DOHH2 (cell line): Measurements from ENCODE around the gene CDK16.

Source experiments
- H3F3A ChIP-seq: fragments of 200-600 bp; sonication (generic), shearing (Covaris generic); 2 replicates; pipeline ENCODE4 v1.6.0; 2016; ENCODE audit warnings: antibody characterized with exemption, mild to moderate bottlenecking; ENCODE audit not compliant: control insufficient read depth, insufficient read depth
- H3K27ac ChIP-seq: fragments of 200-600 bp; sonication (generic); 2 replicates; pipeline ENCODE4 v1.5.1; 2014; ENCODE audit warnings: low read depth, mild to moderate bottlenecking, low read length, moderate library complexity
- H3K27me3 ChIP-seq: fragments of 200-600 bp; sonication (generic); 2 replicates; pipeline ENCODE4 v1.6.1; 2014; ENCODE audit warnings: mild to moderate bottlenecking, low read length, mixed read lengths; ENCODE audit not compliant: control insufficient read depth
- H3K36me3 ChIP-seq: fragments of 200-600 bp; sonication (generic); 2 replicates; pipeline ENCODE4 v1.6.1; 2014; ENCODE audit warnings: mild to moderate bottlenecking, low read length, moderate library complexity, mixed read lengths; ENCODE audit not compliant: control insufficient read depth
- H3K4me1 ChIP-seq: fragments of 200-600 bp; sonication (generic); 2 replicates; pipeline ENCODE4 v1.6.1; 2014; ENCODE audit warnings: mild to moderate bottlenecking, low read length, mixed read lengths; ENCODE audit not compliant: control insufficient read depth
- H3K4me2 ChIP-seq: fragments of 200-600 bp; sonication (generic); 2 replicates; pipeline ENCODE4 v1.6.0; 2014; ENCODE audit warnings: mild to moderate bottlenecking, low read length, moderate library complexity
- H3K4me3 ChIP-seq: fragments of 200-600 bp; sonication (generic); 2 replicates; pipeline ENCODE4 v1.5.1; 2014; ENCODE audit warnings: mild to moderate bottlenecking, low read length, mixed read lengths
- H3K79me2 ChIP-seq: fragments of 200-600 bp; sonication (generic); 2 replicates; pipeline ENCODE4 v1.6.1; 2014; ENCODE audit warnings: mild to moderate bottlenecking, low read length, mixed read lengths; ENCODE audit not compliant: control insufficient read depth
- H3K9me2 ChIP-seq: fragments of 200-600 bp; sonication (generic); replicated peaks from 2 replicates; pipeline ENCODE4 v1.6.1; 2014; ENCODE audit warnings: mild to moderate bottlenecking, low read length, mixed read lengths; ENCODE audit not compliant: control insufficient read depth
- H3K9me3 ChIP-seq: fragments of 200-600 bp; sonication (generic); 2 replicates; pipeline ENCODE4 v1.6.1; 2014; ENCODE audit warnings: antibody characterized with exemption, low read length, mixed read lengths; ENCODE audit not compliant: control insufficient read depth, insufficient read depth
- H4K20me1 ChIP-seq: fragments of 200-600 bp; sonication (generic); 2 replicates; pipeline ENCODE4 v1.6.0; 2014; ENCODE audit warnings: low read depth, mild to moderate bottlenecking, antibody characterized with exemption, low read length, moderate library complexity; ENCODE audit not compliant: control insufficient read depth, insufficient read depth
- EZH2phosphoT487 ChIP-seq: fragments of 200-600 bp; sonication (generic); IDR thresholded peaks from 2 replicates; pipeline ENCODE4 v1.6.1; 2017; ENCODE audit warnings: borderline replicate concordance, mild to moderate bottlenecking, antibody characterized with exemption, low read length, moderate library complexity, mixed read lengths
- TF ChIP-seq, protein P1 (sequence below): fragments of 200-600 bp; sonication (generic); IDR thresholded peaks from one replicate; pipeline ENCODE4 v1.5.1; 2014; ENCODE audit warnings: antibody characterized with exemption, mild to moderate bottlenecking, low read depth, low read length; ENCODE audit not compliant: poor library complexity, severe bottlenecking

Gene CDK16

GRCh38 chrX:47216393-47216925, 2.0 kb upstream of the CDK16 start:
- Histone ChIP-seq H4K20me1 (peaks cover 14% of the 10 kb centered on the region), H3K79me2 (peaks cover 29% of the 10 kb centered on the region), H3K27me3 (no peaks in the 10 kb centered on the region), H3K4me2 (peak overlapping the region; percentile 81), H3K27ac (peak overlapping the region; percentile 73), H3F3A (peaks cover 8% of the 10 kb centered on the region), H3K4me3 (peak overlapping the region; percentile 66; the same call in 1 of the 2 replicates), H3K9me2 (no peaks in the 10 kb centered on the region), H3K9me3 (no peaks in the 10 kb centered on the region), H3K4me1 (peaks cover 29% of the 10 kb centered on the region), H3K36me3 (peaks cover 69% of the 10 kb centered on the region)
- TF ChIP-seq, protein P1, sequence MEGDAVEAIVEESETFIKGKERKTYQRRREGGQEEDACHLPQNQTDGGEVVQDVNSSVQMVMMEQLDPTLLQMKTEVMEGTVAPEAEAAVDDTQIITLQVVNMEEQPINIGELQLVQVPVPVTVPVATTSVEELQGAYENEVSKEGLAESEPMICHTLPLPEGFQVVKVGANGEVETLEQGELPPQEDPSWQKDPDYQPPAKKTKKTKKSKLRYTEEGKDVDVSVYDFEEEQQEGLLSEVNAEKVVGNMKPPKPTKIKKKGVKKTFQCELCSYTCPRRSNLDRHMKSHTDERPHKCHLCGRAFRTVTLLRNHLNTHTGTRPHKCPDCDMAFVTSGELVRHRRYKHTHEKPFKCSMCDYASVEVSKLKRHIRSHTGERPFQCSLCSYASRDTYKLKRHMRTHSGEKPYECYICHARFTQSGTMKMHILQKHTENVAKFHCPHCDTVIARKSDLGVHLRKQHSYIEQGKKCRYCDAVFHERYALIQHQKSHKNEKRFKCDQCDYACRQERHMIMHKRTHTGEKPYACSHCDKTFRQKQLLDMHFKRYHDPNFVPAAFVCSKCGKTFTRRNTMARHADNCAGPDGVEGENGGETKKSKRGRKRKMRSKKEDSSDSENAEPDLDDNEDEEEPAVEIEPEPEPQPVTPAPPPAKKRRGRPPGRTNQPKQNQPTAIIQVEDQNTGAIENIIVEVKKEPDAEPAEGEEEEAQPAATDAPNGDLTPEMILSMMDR = no peak
- no peak for TF ChIP-seq EZH2phosphoT487

- H3K27me3 ChIP-seq = no peaks in the 10 kb centered on the region
- H3K9me3 ChIP-seq = no peaks in the 10 kb centered on the region
- H4K20me1 ChIP-seq = peaks cover 14% of the 10 kb centered on the region
- no peak for TF ChIP-seq EZH2phosphoT487
- TF ChIP-seq, protein P1 = no peak
- H3K79me2 ChIP-seq = peaks cover 38% of the 10 kb centered on the region
- peak overlapping the region; percentile 66 for H3K4me3 ChIP-seq
- H3K36me3 ChIP-seq = peaks cover 68% of the 10 kb centered on the region
- H3F3A ChIP-seq = peaks cover 8% of the 10 kb centered on the region
- no peaks in the 10 kb centered on the region for H3K9me2 ChIP-seq
- H3K4me1 ChIP-seq = peaks cover 29% of the 10 kb centered on the region
- H3K4me2 ChIP-seq = peak overlapping the region; percentile 81
- H3K27ac ChIP-seq = peak overlapping the region; percentile 73
Observed at GRCh38 chrX:47217121-47217851, 1.2 kb upstream of the CDK16 start.

GRCh38 chrX:47217852-47218279, 615 bp upstream of the CDK16 start:
- peak overlapping the region; percentile 79 for H3K27ac ChIP-seq
- peaks cover 65% of the 10 kb centered on the region for H3K36me3 ChIP-seq
- H3K9me3 ChIP-seq = no peaks in the 10 kb centered on the region
- TF ChIP-seq, protein P1 = no peak
- no peak for TF ChIP-seq EZH2phosphoT487
- H3K4me3 ChIP-seq = peak overlapping the region; percentile 91
- no peaks in the 10 kb centered on the region for H3K9me2 ChIP-seq
- H3K4me1 ChIP-seq = peaks cover 29% of the 10 kb centered on the region
- no peaks in the 10 kb centered on the region for H3K27me3 ChIP-seq
- H4K20me1 ChIP-seq = peaks cover 14% of the 10 kb centered on the region
- peak overlapping the region; percentile 84 for H3K4me2 ChIP-seq
- peaks cover 41% of the 10 kb centered on the region for H3K79me2 ChIP-seq
- H3F3A ChIP-seq = peaks cover 8% of the 10 kb centered on the region
